ENCODE data around the gene ARHGAP15.

ARHGAP15 gene

DNA sequence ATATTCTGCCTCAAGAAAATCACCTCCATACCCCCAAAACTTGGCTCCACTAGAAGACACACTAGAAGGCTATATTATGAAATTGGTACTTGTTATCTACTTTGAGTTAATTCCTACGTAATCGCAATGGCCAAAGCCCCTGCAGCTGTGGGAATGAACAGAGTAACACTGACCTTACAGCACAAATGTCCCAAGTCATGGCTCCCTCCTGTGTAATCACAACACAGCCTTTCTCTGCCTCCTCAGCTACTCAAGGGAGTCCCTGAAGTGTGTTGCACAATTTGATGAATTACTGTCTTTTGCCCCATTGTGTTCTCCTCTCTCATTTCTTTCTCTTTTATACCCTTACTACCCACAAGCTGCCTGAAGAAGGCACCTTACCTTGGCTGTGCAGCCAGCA lies 375.2 kb downstream of the ARHGAP15 start:
- no peak for DNase-seq (ENCODE audit: low spot score)
- no peak for TF ChIP-seq CTCF (IDR thresholded peaks at IDR 0.05; ENCODE audit: extremely low read depth, missing control alignments)

DNA sequence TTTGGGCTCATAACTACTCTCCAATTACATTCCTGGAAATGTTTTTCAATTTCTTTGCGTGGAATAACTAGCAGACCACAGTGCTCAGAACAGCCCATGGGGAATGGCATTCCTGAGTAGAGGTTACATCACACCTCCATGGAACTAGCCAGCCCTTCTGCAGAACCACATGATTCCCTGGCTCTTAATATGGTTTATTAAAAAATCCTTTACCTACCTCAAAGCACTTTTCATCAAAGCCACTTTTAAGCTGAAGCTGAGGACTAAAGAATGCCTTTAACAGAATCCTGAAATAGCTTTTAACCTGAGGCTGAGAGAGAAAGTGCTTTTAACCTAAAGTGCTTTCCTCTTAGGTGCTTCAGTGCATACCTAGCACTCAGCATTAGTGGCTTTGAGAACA lies 376.3 kb downstream of the ARHGAP15 start:
- no peak for DNase-seq (ENCODE audit: low spot score)
- TF ChIP-seq CTCF (IDR thresholded peaks at IDR 0.05; ENCODE audit: extremely low read depth, missing control alignments) = no peak

GRCh38 chr2:143513081-143513480 lies 383.9 kb downstream of the ARHGAP15 start:
- DNase-seq (ENCODE audit: low spot score) = peak; percentile 24
- TF ChIP-seq CTCF (IDR thresholded peaks at IDR 0.05; ENCODE audit: extremely low read depth, missing control alignments) = peak; percentile 12

DNA sequence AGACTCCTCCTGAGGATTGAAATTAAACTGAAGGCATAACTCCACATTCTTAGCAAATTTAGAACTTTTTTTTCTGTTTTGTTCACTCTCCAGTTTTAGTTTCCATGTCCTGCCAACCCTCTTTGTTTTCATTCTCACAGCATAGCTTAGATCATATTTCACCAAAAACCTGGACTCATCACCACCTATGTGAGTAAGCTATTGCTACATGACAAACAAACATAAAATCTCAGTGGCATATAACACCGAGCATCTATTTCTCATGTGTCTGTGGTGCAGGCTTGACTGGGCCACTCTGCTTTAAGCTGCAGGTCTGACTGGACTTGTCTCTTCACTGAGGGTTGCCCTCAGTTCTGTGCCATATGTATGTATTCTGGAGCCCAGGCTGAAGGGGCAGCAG lies 385.2 kb downstream of the ARHGAP15 start:
- no peak for DNase-seq (ENCODE audit: low spot score)
- TF ChIP-seq CTCF (IDR thresholded peaks at IDR 0.05; ENCODE audit: extremely low read depth, missing control alignments) = no peak

GRCh38 chr2:143515318-143515717 lies 386.1 kb downstream of the ARHGAP15 start:
- no peak for DNase-seq (ENCODE audit: low spot score)
- TF ChIP-seq CTCF (IDR thresholded peaks at IDR 0.05; ENCODE audit: extremely low read depth, missing control alignments) = no peak

DNA sequence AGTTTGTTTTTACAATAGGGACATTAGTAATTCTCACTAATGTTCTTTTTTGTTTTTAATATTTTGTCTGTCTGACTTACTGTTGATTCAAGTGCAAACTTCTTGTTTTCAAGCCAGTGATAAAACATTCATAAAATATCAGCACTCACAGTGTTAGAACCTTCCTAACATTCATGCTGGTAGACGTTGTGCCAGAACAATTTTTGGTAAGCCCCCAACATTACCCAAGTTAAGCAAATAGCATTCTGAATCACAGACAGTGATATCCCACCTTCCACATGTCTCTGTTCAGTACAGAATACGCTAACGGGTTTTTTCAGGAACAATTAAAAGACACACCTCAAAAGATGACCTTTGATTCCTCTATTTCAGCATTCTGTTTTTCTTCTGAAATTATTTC lies 390.3 kb downstream of the ARHGAP15 start:
- TF ChIP-seq CTCF (IDR thresholded peaks at IDR 0.05; ENCODE audit: extremely low read depth, missing control alignments) = no peak
- no peak for DNase-seq (ENCODE audit: low spot score)

GRCh38 chr2:143521396-143521795 lies 392.2 kb downstream of the ARHGAP15 start:
- no peak for TF ChIP-seq CTCF (IDR thresholded peaks at IDR 0.05; ENCODE audit: extremely low read depth, missing control alignments)
- DNase-seq (ENCODE audit: low spot score) = no peak
